GM23338 (cell line): ENCODE data around the gene ATOH8. TPM values are rescaled to one million over a fixed set of nuclear protein-coding genes. Genes with fewer than 3 reads are reported as not detected.
"Not testable (repeated sequence)": the region's sequence is repeated elsewhere in the genome, so short reads cannot be mapped to it uniquely, and the experiment has no call there.

Source experiments
- ATAC-seq: fragments of 200-7000 bp; cut with Tn5 transposase; 3 replicates; pipeline ENCODE4 v1.9.1; 2020
- DNase-seq: peaks from one replicate; pipeline ENCODE4 v3.0.0-alpha.2; 2015; ENCODE audit warnings: low spot score
- H2AFZ ChIP-seq: fragments of 200-600 bp; sonication (generic); 2 replicates; pipeline ENCODE4 v1.8.0; 2016; ENCODE audit warnings: antibody characterized with exemption, mild to moderate bottlenecking, moderate library complexity
- H3F3A ChIP-seq: fragments of 200-600 bp; sonication (generic); replicated peaks from 2 replicates; pipeline ENCODE4 v1.8.0; 2017; ENCODE audit warnings: antibody characterized with exemption, mixed run types, low read depth
- H3K27ac ChIP-seq: fragments of 200-600 bp; sonication (generic); 2 replicates; pipeline ENCODE4 v1.6.1; 2016; ENCODE audit warnings: low read depth
- H3K27me3 ChIP-seq: fragments of 200-600 bp; sonication (generic); 2 replicates; pipeline ENCODE4 v1.8.0; 2016; ENCODE audit warnings: mild to moderate bottlenecking, mixed run types, moderate library complexity; ENCODE audit not compliant: insufficient read depth
- H3K36me3 ChIP-seq: fragments of 200-600 bp; sonication (generic); 2 replicates; pipeline ENCODE4 v1.8.0; 2016; ENCODE audit warnings: mild to moderate bottlenecking; ENCODE audit not compliant: insufficient read depth
- H3K4me1 ChIP-seq: fragments of 200-600 bp; sonication (generic); 2 replicates; pipeline ENCODE4 v1.8.0; 2016; ENCODE audit warnings: mild to moderate bottlenecking, moderate library complexity; ENCODE audit not compliant: insufficient read depth
- H3K4me2 ChIP-seq: fragments of 200-600 bp; sonication (generic); 2 replicates; pipeline ENCODE4 v1.7.1; 2017; ENCODE audit warnings: mixed run types
- H3K4me3 ChIP-seq: fragments of 200-600 bp; sonication (generic); 2 replicates; pipeline ENCODE4 v1.6.1; 2016; ENCODE audit warnings: mixed run types
- H3K79me2 ChIP-seq: fragments of 200-600 bp; sonication (generic); replicated peaks from 2 replicates; pipeline ENCODE4 v1.8.0; 2017; ENCODE audit warnings: mild to moderate bottlenecking; ENCODE audit not compliant: insufficient read depth
- H3K9me2 ChIP-seq: fragments of 200-600 bp; sonication (generic); 2 replicates; pipeline ENCODE4 v1.8.0; 2017; ENCODE audit not compliant: insufficient read depth
- H4K20me1 ChIP-seq: fragments of 200-600 bp; sonication (generic); replicated peaks from 2 replicates; pipeline ENCODE4 v1.8.0; 2017; ENCODE audit warnings: mild to moderate bottlenecking; ENCODE audit not compliant: insufficient read depth
- H3K27ac Mint-ChIP-seq: 2 replicates; pipeline ENCODE4 v1.8.0; 2020; ENCODE audit warnings: inconsistent platforms, mild to moderate bottlenecking, moderate library complexity, mixed read lengths
- H3K27me3 Mint-ChIP-seq: 3 replicates; pipeline ENCODE4 v1.8.0; 2022; ENCODE audit warnings: low read depth, mild to moderate bottlenecking, moderate library complexity, mixed read lengths, inconsistent platforms; ENCODE audit not compliant: insufficient read depth, poor library complexity
- H3K36me3 Mint-ChIP-seq: 3 replicates; pipeline ENCODE4 v1.8.0; 2021; ENCODE audit warnings: low read depth, mild to moderate bottlenecking, inconsistent platforms, moderate library complexity, mixed read lengths
- H3K4me1 Mint-ChIP-seq: 3 replicates; pipeline ENCODE4 v1.8.0; 2020; ENCODE audit warnings: mild to moderate bottlenecking, inconsistent platforms, mixed read lengths
- H3K4me3 Mint-ChIP-seq: 3 replicates; pipeline ENCODE4 v1.8.0; 2021; ENCODE audit warnings: moderate library complexity, mild to moderate bottlenecking, inconsistent platforms, mixed read lengths
- H3K9me3 Mint-ChIP-seq: 3 replicates; pipeline ENCODE4 v1.8.0; 2020; ENCODE audit warnings: moderate library complexity, mild to moderate bottlenecking, inconsistent platforms, mixed read lengths
- CREB1 ChIP-seq: fragments of 250-450 bp; sonication (Bioruptor Pico); IDR thresholded peaks from 2 replicates; pipeline ENCODE4 v1.5.0; 2020; ENCODE audit warnings: low read depth, mild to moderate bottlenecking, moderate library complexity
- JUNB ChIP-seq: IDR thresholded peaks from one replicate; pipeline ENCODE4 v1.6.1; 2016; ENCODE audit warnings: antibody characterized with exemption; ENCODE audit not compliant: unreplicated experiment
- NANOG ChIP-seq: IDR thresholded peaks from 2 replicates; pipeline ENCODE4 v1.6.1; 2016; ENCODE audit warnings: antibody characterized with exemption, borderline replicate concordance
- POLR2AphosphoS5 ChIP-seq: IDR thresholded peaks from 2 replicates; pipeline ENCODE4 v1.6.1; 2016; ENCODE audit warnings: antibody characterized with exemption, low read depth
- STAT1 ChIP-seq: IDR thresholded peaks from one replicate; pipeline ENCODE4 v1.6.1; 2016; ENCODE audit warnings: antibody characterized with exemption; ENCODE audit not compliant: unreplicated experiment
- polyA plus RNA-seq: library from polyadenylated mRNA; unstranded; fragments of >200 nt; fragmentation: Nextera tagmentation; extraction: Ambion mirVana; gene quantifications from 2 replicates; pipeline ENCODE4 v1.2.1, GENCODE V29; 2016
- total RNA-seq: library from RNA; depleted of rRNA; stranded (reverse); fragments of >200 nt; shearing (Covaris generic); gene quantifications from 2 replicates; pipeline ENCODE4 v1.2.3, GENCODE V29; 2014
- TF ChIP-seq, protein P1 (sequence below): fragments of 250-450 bp; sonication (Bioruptor Pico); IDR thresholded peaks from 2 replicates; pipeline ENCODE4 v1.5.0; 2020; ENCODE audit warnings: mild to moderate bottlenecking, moderate library complexity
- TF ChIP-seq, protein P2 (sequence below): IDR thresholded peaks from one replicate; pipeline ENCODE4 v1.6.1; 2018; ENCODE audit warnings: antibody characterized with exemption; ENCODE audit not compliant: unreplicated experiment
- TF ChIP-seq, protein P3 (sequence below), 2 experiments: fragments of 200-600 bp in 1 of 2; sonication (generic) in 1 of 2; conservative IDR thresholded peaks; 2 replicates each; pipeline versions ENCODE4 v1.5.1 to v1.6.1; 2016 to 2017; ENCODE audit warnings: antibody characterized with exemption in 2 of 2, low read depth in 2 of 2, mild to moderate bottlenecking in 2 of 2, moderate library complexity in 1 of 2

Gene ATOH8
- total and polyA plus RNA-seq, 2 experiments from 2014 or later, result 0.11 to 0.97 TPM

DNA sequence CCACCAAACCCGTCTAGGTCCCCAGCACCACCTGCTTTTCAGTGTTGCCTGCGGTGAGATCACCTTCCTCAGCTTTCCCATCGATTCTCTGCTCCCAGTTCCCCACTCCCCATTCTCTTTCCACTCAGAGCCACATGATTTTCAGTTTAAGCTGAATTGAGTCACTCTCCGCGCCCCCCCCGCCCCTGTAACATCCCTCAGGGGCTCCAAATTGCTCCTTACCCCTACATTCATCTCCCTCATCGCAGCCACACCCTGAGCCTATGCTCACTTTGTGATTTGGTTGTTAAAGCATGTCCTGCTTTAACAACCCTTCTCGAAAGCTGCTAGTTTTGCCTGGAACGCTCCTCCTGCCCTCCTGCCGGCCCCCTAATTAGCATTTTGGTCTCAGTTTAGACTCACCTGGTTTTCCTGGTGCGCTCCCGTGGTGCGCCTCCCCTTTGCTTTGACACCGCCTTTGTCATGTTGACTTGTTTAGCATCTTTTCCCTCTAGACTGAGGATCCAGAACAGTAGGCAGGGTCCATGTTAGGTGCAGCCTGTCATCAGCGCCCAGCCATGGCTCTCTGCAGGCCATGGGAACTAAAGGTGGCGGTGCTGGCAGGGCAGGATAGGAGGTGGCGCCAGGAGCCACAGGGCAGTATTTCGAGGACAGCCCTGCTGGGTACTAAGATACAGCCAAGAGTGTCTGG is 74.2 kb downstream of the ATOH8 start (continued):
- TF ChIP-seq, protein P1, sequence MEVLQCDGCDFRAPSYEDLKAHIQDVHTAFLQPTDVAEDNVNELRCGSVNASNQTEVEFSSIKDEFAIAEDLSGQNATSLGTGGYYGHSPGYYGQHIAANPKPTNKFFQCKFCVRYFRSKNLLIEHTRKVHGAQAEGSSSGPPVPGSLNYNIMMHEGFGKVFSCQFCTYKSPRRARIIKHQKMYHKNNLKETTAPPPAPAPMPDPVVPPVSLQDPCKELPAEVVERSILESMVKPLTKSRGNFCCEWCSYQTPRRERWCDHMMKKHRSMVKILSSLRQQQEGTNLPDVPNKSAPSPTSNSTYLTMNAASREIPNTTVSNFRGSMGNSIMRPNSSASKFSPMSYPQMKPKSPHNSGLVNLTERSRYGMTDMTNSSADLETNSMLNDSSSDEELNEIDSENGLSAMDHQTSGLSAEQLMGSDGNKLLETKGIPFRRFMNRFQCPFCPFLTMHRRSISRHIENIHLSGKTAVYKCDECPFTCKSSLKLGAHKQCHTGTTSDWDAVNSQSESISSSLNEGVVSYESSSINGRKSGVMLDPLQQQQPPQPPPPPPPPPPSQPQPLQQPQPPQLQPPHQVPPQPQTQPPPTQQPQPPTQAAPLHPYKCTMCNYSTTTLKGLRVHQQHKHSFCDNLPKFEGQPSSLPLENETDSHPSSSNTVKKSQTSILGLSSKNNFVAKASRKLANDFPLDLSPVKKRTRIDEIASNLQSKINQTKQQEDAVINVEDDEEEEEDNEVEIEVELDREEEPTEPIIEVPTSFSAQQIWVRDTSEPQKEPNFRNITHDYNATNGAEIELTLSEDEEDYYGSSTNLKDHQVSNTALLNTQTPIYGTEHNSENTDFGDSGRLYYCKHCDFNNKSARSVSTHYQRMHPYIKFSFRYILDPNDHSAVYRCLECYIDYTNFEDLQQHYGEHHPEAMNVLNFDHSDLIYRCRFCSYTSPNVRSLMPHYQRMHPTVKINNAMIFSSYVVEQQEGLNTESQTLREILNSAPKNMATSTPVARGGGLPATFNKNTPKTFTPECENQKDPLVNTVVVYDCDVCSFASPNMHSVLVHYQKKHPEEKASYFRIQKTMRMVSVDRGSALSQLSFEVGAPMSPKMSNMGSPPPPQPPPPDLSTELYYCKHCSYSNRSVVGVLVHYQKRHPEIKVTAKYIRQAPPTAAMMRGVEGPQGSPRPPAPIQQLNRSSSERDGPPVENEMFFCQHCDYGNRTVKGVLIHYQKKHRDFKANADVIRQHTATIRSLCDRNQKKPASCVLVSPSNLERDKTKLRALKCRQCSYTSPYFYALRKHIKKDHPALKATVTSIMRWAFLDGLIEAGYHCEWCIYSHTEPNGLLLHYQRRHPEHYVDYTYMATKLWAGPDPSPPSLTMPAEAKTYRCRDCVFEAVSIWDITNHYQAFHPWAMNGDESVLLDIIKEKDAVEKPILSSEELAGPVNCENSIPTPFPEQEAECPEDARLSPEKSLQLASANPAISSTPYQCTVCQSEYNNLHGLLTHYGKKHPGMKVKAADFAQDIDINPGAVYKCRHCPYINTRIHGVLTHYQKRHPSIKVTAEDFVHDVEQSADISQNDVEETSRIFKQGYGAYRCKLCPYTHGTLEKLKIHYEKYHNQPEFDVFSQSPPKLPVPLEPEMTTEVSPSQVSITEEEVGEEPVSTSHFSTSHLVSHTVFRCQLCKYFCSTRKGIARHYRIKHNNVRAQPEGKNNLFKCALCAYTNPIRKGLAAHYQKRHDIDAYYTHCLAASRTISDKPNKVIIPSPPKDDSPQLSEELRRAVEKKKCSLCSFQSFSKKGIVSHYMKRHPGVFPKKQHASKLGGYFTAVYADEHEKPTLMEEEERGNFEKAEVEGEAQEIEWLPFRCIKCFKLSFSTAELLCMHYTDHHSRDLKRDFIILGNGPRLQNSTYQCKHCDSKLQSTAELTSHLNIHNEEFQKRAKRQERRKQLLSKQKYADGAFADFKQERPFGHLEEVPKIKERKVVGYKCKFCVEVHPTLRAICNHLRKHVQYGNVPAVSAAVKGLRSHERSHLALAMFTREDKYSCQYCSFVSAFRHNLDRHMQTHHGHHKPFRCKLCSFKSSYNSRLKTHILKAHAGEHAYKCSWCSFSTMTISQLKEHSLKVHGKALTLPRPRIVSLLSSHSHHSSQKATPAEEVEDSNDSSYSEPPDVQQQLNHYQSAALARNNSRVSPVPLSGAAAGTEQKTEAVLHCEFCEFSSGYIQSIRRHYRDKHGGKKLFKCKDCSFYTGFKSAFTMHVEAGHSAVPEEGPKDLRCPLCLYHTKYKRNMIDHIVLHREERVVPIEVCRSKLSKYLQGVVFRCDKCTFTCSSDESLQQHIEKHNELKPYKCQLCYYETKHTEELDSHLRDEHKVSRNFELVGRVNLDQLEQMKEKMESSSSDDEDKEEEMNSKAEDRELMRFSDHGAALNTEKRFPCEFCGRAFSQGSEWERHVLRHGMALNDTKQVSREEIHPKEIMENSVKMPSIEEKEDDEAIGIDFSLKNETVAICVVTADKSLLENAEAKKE, result no peak
- TF ChIP-seq STAT1 (no peak), POLR2AphosphoS5 (no peak)

DNA sequence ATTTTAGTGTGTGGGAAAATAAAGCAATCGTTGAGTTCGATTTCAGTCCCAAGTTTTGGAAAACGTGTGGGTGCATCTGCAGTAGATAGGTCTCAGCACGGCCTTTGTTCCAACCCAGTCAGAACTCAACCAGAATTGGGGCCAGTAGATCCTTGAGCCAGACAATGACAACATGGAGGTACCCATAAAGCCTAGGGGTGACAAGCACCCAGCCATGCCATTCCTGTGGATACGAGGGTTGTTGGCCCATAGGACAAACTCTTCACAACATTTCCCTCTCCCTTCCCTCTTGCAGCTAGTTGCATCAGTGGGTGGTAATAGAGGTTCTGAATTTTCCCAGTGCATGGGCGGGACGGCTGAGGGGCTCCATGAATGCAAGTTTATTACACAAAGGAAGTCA is 74.9 kb downstream of the ATOH8 start:
- H2AFZ ChIP-seq, result no peak overlapping the region
- peaks cover 12% of the 10 kb centered on the region for H3K27me3 Mint-ChIP-seq
- no peak overlapping the region for H3K4me3 ChIP-seq
- TF ChIP-seq NANOG (no peak), JUNB (no peak), CREB1 (CRISPR knock-in tag) (no peak)
- TF ChIP-seq, protein P2, sequence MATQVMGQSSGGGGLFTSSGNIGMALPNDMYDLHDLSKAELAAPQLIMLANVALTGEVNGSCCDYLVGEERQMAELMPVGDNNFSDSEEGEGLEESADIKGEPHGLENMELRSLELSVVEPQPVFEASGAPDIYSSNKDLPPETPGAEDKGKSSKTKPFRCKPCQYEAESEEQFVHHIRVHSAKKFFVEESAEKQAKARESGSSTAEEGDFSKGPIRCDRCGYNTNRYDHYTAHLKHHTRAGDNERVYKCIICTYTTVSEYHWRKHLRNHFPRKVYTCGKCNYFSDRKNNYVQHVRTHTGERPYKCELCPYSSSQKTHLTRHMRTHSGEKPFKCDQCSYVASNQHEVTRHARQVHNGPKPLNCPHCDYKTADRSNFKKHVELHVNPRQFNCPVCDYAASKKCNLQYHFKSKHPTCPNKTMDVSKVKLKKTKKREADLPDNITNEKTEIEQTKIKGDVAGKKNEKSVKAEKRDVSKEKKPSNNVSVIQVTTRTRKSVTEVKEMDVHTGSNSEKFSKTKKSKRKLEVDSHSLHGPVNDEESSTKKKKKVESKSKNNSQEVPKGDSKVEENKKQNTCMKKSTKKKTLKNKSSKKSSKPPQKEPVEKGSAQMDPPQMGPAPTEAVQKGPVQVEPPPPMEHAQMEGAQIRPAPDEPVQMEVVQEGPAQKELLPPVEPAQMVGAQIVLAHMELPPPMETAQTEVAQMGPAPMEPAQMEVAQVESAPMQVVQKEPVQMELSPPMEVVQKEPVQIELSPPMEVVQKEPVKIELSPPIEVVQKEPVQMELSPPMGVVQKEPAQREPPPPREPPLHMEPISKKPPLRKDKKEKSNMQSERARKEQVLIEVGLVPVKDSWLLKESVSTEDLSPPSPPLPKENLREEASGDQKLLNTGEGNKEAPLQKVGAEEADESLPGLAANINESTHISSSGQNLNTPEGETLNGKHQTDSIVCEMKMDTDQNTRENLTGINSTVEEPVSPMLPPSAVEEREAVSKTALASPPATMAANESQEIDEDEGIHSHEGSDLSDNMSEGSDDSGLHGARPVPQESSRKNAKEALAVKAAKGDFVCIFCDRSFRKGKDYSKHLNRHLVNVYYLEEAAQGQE, result no peak
- TF ChIP-seq, protein P3, sequence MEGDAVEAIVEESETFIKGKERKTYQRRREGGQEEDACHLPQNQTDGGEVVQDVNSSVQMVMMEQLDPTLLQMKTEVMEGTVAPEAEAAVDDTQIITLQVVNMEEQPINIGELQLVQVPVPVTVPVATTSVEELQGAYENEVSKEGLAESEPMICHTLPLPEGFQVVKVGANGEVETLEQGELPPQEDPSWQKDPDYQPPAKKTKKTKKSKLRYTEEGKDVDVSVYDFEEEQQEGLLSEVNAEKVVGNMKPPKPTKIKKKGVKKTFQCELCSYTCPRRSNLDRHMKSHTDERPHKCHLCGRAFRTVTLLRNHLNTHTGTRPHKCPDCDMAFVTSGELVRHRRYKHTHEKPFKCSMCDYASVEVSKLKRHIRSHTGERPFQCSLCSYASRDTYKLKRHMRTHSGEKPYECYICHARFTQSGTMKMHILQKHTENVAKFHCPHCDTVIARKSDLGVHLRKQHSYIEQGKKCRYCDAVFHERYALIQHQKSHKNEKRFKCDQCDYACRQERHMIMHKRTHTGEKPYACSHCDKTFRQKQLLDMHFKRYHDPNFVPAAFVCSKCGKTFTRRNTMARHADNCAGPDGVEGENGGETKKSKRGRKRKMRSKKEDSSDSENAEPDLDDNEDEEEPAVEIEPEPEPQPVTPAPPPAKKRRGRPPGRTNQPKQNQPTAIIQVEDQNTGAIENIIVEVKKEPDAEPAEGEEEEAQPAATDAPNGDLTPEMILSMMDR (conservative IDR thresholded peaks at IDR 0.05; ENCODE audit: low read depth in 2 of 2), result no peak
- peaks cover 12% of the 10 kb centered on the region for H3K4me1 Mint-ChIP-seq
- H3K4me1 ChIP-seq, result peaks cover 8% of the 10 kb centered on the region; the same call in 1 of the 2 replicates
- H3K27ac Mint-ChIP-seq, result no peak overlapping the region
- no peak overlapping the region for H3K27ac ChIP-seq
- no peaks in the 10 kb centered on the region for H3K36me3 Mint-ChIP-seq
- H3F3A ChIP-seq, result no peaks in the 10 kb centered on the region
- H3K4me3 Mint-ChIP-seq, result no peak overlapping the region
- H3K9me3 Mint-ChIP-seq, result no peaks in the 10 kb centered on the region
- H3K4me2 ChIP-seq, result no peak overlapping the region
- no peak for DNase-seq
- no peak for ATAC-seq
- H3K27me3 ChIP-seq, result no peaks in the 10 kb centered on the region
- no peaks in the 10 kb centered on the region for H3K79me2 ChIP-seq
- H3K36me3 ChIP-seq, result no peaks in the 10 kb centered on the region
- H4K20me1 ChIP-seq, result no peaks in the 10 kb centered on the region
- 0 out of 2 replicates have a peak, but pooled peaks cover 12% of the 10 kb centered on the region for H3K9me2 ChIP-seq

DNA sequence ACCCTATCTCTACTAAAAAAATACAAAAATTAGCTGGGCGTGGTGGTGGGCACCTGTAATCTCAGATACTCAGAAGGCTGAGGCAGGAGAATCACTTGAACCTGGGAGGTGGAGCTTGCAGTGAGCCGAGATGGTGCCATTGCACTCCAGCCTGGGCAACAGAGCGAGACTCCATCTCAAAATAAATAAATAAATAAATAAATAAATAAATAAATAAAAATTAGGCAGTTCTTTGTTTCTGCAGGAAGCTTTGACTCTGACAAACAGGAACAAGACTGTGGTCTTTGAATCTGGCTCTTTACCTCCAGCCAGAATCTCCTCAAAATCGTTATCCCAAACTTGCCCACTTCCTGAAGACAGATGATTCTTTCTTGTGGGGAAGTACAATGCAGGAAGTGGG is 75.6 kb downstream of the ATOH8 start:
- not testable (repeated sequence) for H3K9me3 Mint-ChIP-seq

More for the DNA sequence above, 75.6 kb downstream of the ATOH8 start:
- H3K27me3 ChIP-seq, H3K36me3 Mint-ChIP-seq, H3F3A ChIP-seq, DNase-seq, H3K27ac ChIP-seq, H2AFZ ChIP-seq, H3K4me1 ChIP-seq, H3K79me2 ChIP-seq, ATAC-seq, H3K4me3 Mint-ChIP-seq, H4K20me1 ChIP-seq, H3K27ac Mint-ChIP-seq, H3K4me2 ChIP-seq, H3K36me3 ChIP-seq, H3K4me3 ChIP-seq: not testable (repeated sequence)
- 0 out of 2 replicates have a peak, but pooled peaks cover 12% of the 10 kb centered on the region for H3K9me2 ChIP-seq
- Mint-ChIP-seq H3K4me1 (peaks cover 12% of the 10 kb centered on the region), H3K27me3 (peaks cover 12% of the 10 kb centered on the region)
